GM18868 (cell line): Measurements from ENCODE around the gene DLG2.

Experiments
- ATAC-seq: cut with Tn5 transposase; IDR thresholded peaks from one replicate; pipeline ENCODE4 v1.9.1; 2021; ENCODE audit warnings: mild to moderate bottlenecking, moderate library complexity; ENCODE audit not compliant: unreplicated experiment

The DLG2 gene

GRCh38 chr11:85137597-85137996, 489.5 kb downstream of the DLG2 start:
- ATAC-seq = no peak

- ATAC-seq = no peak
These were observed 493.5 kb downstream of the DLG2 start for GRCh38 chr11:85133636-85134035.

- no peak for ATAC-seq
These were observed 494.1 kb downstream of the DLG2 start for GRCh38 chr11:85132851-85133585.

- no peak for ATAC-seq
These were observed 499.8 kb downstream of the DLG2 start for GRCh38 chr11:85127349-85127748.

GRCh38 chr11:85123752-85124231, 503.4 kb downstream of the DLG2 start:
- ATAC-seq = peak; percentile 92

- ATAC-seq = no peak
These were observed 509.0 kb downstream of the DLG2 start for GRCh38 chr11:85118151-85118550.

- ATAC-seq = no peak
These were observed 511.3 kb downstream of the DLG2 start for GRCh38 chr11:85115798-85116197.

- ATAC-seq = no peak
These were observed 512.4 kb downstream of the DLG2 start for GRCh38 chr11:85114786-85115185.

- ATAC-seq = peak; percentile 82
These were observed 516.9 kb downstream of the DLG2 start for GRCh38 chr11:85110246-85110645.

- peak; percentile 73 for ATAC-seq
These were observed 518.0 kb downstream of the DLG2 start for GRCh38 chr11:85109141-85109540.

- ATAC-seq = no peak
These were observed 521.3 kb downstream of the DLG2 start for GRCh38 chr11:85105868-85106267.

GRCh38 chr11:85099522-85099921, 527.6 kb downstream of the DLG2 start:
- no peak for ATAC-seq

- ATAC-seq = no peak
These were observed 528.1 kb downstream of the DLG2 start for GRCh38 chr11:85098996-85099395.

- ATAC-seq = no peak
These were observed 530.2 kb downstream of the DLG2 start for GRCh38 chr11:85096939-85097338.

GRCh38 chr11:85095239-85095638, 531.9 kb downstream of the DLG2 start:
- no peak for ATAC-seq

- ATAC-seq = no peak
These were observed 532.3 kb downstream of the DLG2 start for GRCh38 chr11:85094795-85095194.

GRCh38 chr11:85089654-85090053, 537.5 kb downstream of the DLG2 start:
- peak; percentile 55 for ATAC-seq

- no peak for ATAC-seq
These were observed 538.9 kb downstream of the DLG2 start for GRCh38 chr11:85088286-85088685.

- ATAC-seq = no peak
These were observed 540.5 kb downstream of the DLG2 start for GRCh38 chr11:85086504-85087284.

GRCh38 chr11:85076535-85077330, 550.4 kb downstream of the DLG2 start:
- no peak for ATAC-seq

- ATAC-seq = peak; percentile 99
These were observed 564.5 kb downstream of the DLG2 start for GRCh38 chr11:85062659-85063058.
